PC-3 (cell line): ENCODE results near the gene SPIB. TPM values are rescaled to one million over a fixed set of nuclear protein-coding genes. Genes with fewer than 3 reads are reported as not detected.

ENCODE experiments used
- ATAC-seq: fragments of 200-7000 bp; cut with Tn5 transposase; 2 replicates; pipeline ENCODE4 v1.9.1; 2020; ENCODE audit warnings: mild to moderate bottlenecking, moderate library complexity
- BruUV-seq: library from RNA; stranded (reverse); fragments of 400-500 nt; replicated peaks from 2 replicates; lab custom pipeline; 2021; lab: Mats Ljungman, UMichigan
- CTCF ChIA-PET: fragments of 300-600 bp; sonication (Branson Sonifier 250); formaldehyde crosslinking; loops from one replicate; lab custom pipeline; 2022; ENCODE audit warnings: antibody characterized with exemption; lab: Charles Lee
- POLR2A ChIA-PET: fragments of 300-600 bp; sonication (Branson Sonifier 250); formaldehyde crosslinking; loops from one replicate; lab custom pipeline; 2022; ENCODE audit warnings: antibody characterized with exemption; ENCODE audit not compliant: unreplicated experiment; lab: Charles Lee
- DNase-seq: peaks from one replicate; pipeline ENCODE4 v3.0.0-alpha.2; 2015
- H2AFZ ChIP-seq: fragments of 300-600 bp; sonication (generic); 2 replicates; pipeline ENCODE4 v1.6.0; 2016; ENCODE audit warnings: antibody characterized with exemption, low read length
- H3F3A ChIP-seq: fragments of 300-600 bp; sonication (generic); one replicate; pipeline ENCODE4 v1.6.0; 2017; ENCODE audit warnings: antibody characterized with exemption, low read length, control low read depth, mild to moderate bottlenecking; ENCODE audit not compliant: unreplicated experiment
- H3K27ac ChIP-seq: fragments of 300-600 bp; sonication (generic); 2 replicates; pipeline ENCODE4 v1.5.1; 2016; ENCODE audit warnings: mild to moderate bottlenecking, low read length
- H3K27me3 ChIP-seq: fragments of 300-600 bp; sonication (generic); 2 replicates; pipeline ENCODE4 v1.6.1; 2016; ENCODE audit warnings: low read length, mixed read lengths
- H3K36me3 ChIP-seq: fragments of 300-600 bp; sonication (generic); 2 replicates; pipeline ENCODE4 v1.6.1; 2016; ENCODE audit warnings: low read depth, mixed run types, low read length, mixed read lengths
- H3K4me1 ChIP-seq: fragments of 300-600 bp; sonication (generic); 2 replicates; pipeline ENCODE4 v1.5.1; 2016; ENCODE audit warnings: low read length; ENCODE audit not compliant: insufficient read depth
- H3K4me2 ChIP-seq: fragments of 300-600 bp; sonication (generic); 2 replicates; pipeline ENCODE4 v1.6.0; 2016; ENCODE audit warnings: low read length
- H3K4me3 ChIP-seq: fragments of 300-600 bp; sonication (generic); 2 replicates; pipeline ENCODE4 v1.5.1; 2016; ENCODE audit warnings: mild to moderate bottlenecking, low read length, mixed read lengths
- H3K79me2 ChIP-seq: fragments of 300-600 bp; sonication (generic); 2 replicates; pipeline ENCODE4 v1.6.1; 2017; ENCODE audit warnings: low read length, mixed read lengths
- H3K9ac ChIP-seq: fragments of 300-600 bp; sonication (generic); 2 replicates; pipeline ENCODE4 v1.6.0; 2016; ENCODE audit warnings: mild to moderate bottlenecking, low read length
- H3K9me2 ChIP-seq: fragments of 300-600 bp; sonication (generic); replicated peaks from 2 replicates; pipeline ENCODE4 v1.6.1; 2016; ENCODE audit warnings: mixed run types, low read length, mixed read lengths
- H3K9me3 ChIP-seq: fragments of 300-600 bp; sonication (generic); 2 replicates; pipeline ENCODE4 v1.6.1; 2016; ENCODE audit warnings: low read length, mixed read lengths
- H4K20me1 ChIP-seq: fragments of 300-600 bp; sonication (generic); 2 replicates; pipeline ENCODE4 v1.6.1; 2016; ENCODE audit warnings: low read length, mixed read lengths
- CTCF ChIP-seq: fragments of 300-600 bp; sonication (generic); conservative IDR thresholded peaks from 2 replicates; pipeline ENCODE4 v1.5.1; 2017; ENCODE audit warnings: antibody characterized with exemption, low read depth, mild to moderate bottlenecking, low read length
- EZH2 ChIP-seq: fragments of 300-600 bp; sonication (generic); IDR thresholded peaks from one replicate; pipeline ENCODE4 v1.6.1; 2017; ENCODE audit warnings: antibody characterized with exemption, mild to moderate bottlenecking, low read length; ENCODE audit not compliant: unreplicated experiment
- EZH2phosphoT487 ChIP-seq: fragments of 300-600 bp; sonication (generic); IDR thresholded peaks from 2 replicates; pipeline ENCODE4 v1.6.1; 2018; ENCODE audit warnings: mild to moderate bottlenecking, antibody characterized with exemption, low read length, borderline replicate concordance
- intact Hi-C: fragments of 100-400 bp; cut with micrococcal nuclease; formaldehyde crosslinking; loops from 2 replicates; pipeline ENCODE4 v1.9.0; 2023
- total RNA-seq: library from RNA; depleted of rRNA; stranded (reverse); fragments of >200 nt; gene quantifications from 2 replicates; pipeline ENCODE4 v1.2.3, GENCODE V29; 2014

The SPIB gene
- total RNA-seq, 1 experiment from 2014 or later: not detected

- Histone ChIP-seq H3K27me3 (peaks cover 7% of the 10 kb centered on the region; the same call in 1 of the 2 replicates), H3K9me2 (no peaks in the 10 kb centered on the region), H2AFZ (no peak overlapping the region), H3K9me3 (no peaks in the 10 kb centered on the region), H3K9ac (no peak overlapping the region), H3K79me2 (no peaks in the 10 kb centered on the region), H3K4me1 (no peaks in the 10 kb centered on the region), H3K4me3 (no peak overlapping the region), H4K20me1 (no peaks in the 10 kb centered on the region), H3K27ac (no peak overlapping the region), H3K4me2 (no peak overlapping the region), H3K36me3 (no peaks in the 10 kb centered on the region), H3F3A (no peaks in the 10 kb centered on the region)
- intact Hi-C loops: no loop called here
- ATAC-seq (no peak), DNase-seq (no peak)
- POLR2A ChIA-PET: interaction anchor here (0.5 to 0.6 kb wide), 2 partner anchors 339 to 605 kb away, joined by 3 to 4 read pairs; no protein-coding TSS in a partner anchor
- no TSS peak for BruUV-seq
- no peak for TF ChIP-seq EZH2phosphoT487
- no peak for TF ChIP-seq EZH2
- no peak for TF ChIP-seq CTCF
- CTCF ChIA-PET: no interaction called here
Measured at GRCh38 chr19:50453243-50453642, 34.5 kb downstream of the SPIB start.

- Histone ChIP-seq H3K4me2 (no peak overlapping the region), H3K9me2 (no peaks in the 10 kb centered on the region), H3K27ac (no peak overlapping the region), H3K27me3 (peaks cover 7% of the 10 kb centered on the region; the same call in 1 of the 2 replicates), H3K79me2 (no peaks in the 10 kb centered on the region), H3K9ac (no peak overlapping the region), H2AFZ (no peak overlapping the region), H3K4me3 (no peak overlapping the region), H3F3A (no peaks in the 10 kb centered on the region), H4K20me1 (no peaks in the 10 kb centered on the region), H3K9me3 (no peaks in the 10 kb centered on the region), H3K4me1 (0 out of 2 replicates have a peak, but pooled peaks cover 6% of the 10 kb centered on the region), H3K36me3 (no peaks in the 10 kb centered on the region)
- no TSS peak for BruUV-seq
- intact Hi-C loops: no loop called here
- ChIA-PET CTCF (no interaction called here), POLR2A (no interaction called here)
- DNase-seq (no peak), ATAC-seq (no peak)
- TF ChIP-seq CTCF (no peak), EZH2 (no peak), EZH2phosphoT487 (no peak)
Measured at GRCh38 chr19:50455992-50456391, 37.3 kb downstream of the SPIB start.

- POLR2A ChIA-PET: no interaction called here
- H3K79me2 ChIP-seq: no peaks in the 10 kb centered on the region
- intact Hi-C loops: no loop called here
- TF ChIP-seq EZH2 (no peak), EZH2phosphoT487 (no peak), CTCF (no peak)
- 0 out of 2 replicates have a peak, but pooled peaks cover 6% of the 10 kb centered on the region for H3K4me1 ChIP-seq
- peaks cover 7% of the 10 kb centered on the region; the same call in 1 of the 2 replicates for H3K27me3 ChIP-seq
- DNase-seq (no peak), ATAC-seq (no peak)
- H3K9me2 ChIP-seq: no peaks in the 10 kb centered on the region
- H3K4me3 ChIP-seq: no peak overlapping the region
- no peak overlapping the region for H3K9ac ChIP-seq
- no peak overlapping the region for H2AFZ ChIP-seq
- H3F3A ChIP-seq: no peaks in the 10 kb centered on the region
- no TSS peak for BruUV-seq
- H3K9me3 ChIP-seq: no peaks in the 10 kb centered on the region
- CTCF ChIA-PET: interaction anchor here (0.6 kb wide), 2 partner anchors 51 to 100 kb away, joined by 4 to 6 read pairs; no protein-coding TSS in a partner anchor
- no peak overlapping the region for H3K27ac ChIP-seq
- no peaks in the 10 kb centered on the region for H4K20me1 ChIP-seq
- H3K4me2 ChIP-seq: no peak overlapping the region
- H3K36me3 ChIP-seq: no peaks in the 10 kb centered on the region
Measured at GRCh38 chr19:50457300-50457699, 38.6 kb downstream of the SPIB start.
